Fibroblast of mammary gland (primary cell): ENCODE measurements around the gene ASB3.

Experiments
- DNase-seq: peaks from one replicate; pipeline ENCODE4 v3.0.0-alpha.2; 2010; ENCODE audit warnings: low read depth
- H3K4me3 ChIP-seq: 2 replicates; pipeline ENCODE4 v1.5.1; 2011; ENCODE audit warnings: low read depth, mild to moderate bottlenecking, low read length, moderate library complexity; ENCODE audit not compliant: control insufficient read depth
- TF ChIP-seq, protein P1 (sequence below): conservative IDR thresholded peaks from 2 replicates; pipeline ENCODE4 v1.5.1; 2011; ENCODE audit warnings: low read depth, low read length, inconsistent platforms; ENCODE audit not compliant: control insufficient read depth, insufficient read depth

The ASB3 gene

DNA sequence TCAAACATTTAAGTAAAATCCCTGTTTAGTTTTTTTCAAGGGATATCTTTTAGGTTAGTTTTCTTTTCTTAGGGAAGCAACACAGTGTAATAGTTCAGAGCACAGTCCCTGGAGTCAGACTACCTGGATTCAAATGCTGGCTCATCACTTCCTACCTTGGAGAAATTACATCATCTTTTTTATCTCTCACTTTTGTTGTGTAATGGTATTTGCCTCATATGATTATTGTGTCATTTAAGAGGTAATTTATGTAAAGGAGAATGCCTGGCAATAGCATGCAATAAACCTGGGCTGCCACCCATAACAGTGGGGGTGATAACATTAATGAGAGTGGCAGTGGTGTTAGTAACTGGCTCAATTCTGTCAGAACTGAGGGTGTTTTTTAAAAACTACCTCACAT lies 26.4 kb upstream of the ASB3 start:
- no peak overlapping the region for H3K4me3 ChIP-seq
- TF ChIP-seq, protein P1, sequence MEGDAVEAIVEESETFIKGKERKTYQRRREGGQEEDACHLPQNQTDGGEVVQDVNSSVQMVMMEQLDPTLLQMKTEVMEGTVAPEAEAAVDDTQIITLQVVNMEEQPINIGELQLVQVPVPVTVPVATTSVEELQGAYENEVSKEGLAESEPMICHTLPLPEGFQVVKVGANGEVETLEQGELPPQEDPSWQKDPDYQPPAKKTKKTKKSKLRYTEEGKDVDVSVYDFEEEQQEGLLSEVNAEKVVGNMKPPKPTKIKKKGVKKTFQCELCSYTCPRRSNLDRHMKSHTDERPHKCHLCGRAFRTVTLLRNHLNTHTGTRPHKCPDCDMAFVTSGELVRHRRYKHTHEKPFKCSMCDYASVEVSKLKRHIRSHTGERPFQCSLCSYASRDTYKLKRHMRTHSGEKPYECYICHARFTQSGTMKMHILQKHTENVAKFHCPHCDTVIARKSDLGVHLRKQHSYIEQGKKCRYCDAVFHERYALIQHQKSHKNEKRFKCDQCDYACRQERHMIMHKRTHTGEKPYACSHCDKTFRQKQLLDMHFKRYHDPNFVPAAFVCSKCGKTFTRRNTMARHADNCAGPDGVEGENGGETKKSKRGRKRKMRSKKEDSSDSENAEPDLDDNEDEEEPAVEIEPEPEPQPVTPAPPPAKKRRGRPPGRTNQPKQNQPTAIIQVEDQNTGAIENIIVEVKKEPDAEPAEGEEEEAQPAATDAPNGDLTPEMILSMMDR: no peak
- DNase-seq: no peak

DNA sequence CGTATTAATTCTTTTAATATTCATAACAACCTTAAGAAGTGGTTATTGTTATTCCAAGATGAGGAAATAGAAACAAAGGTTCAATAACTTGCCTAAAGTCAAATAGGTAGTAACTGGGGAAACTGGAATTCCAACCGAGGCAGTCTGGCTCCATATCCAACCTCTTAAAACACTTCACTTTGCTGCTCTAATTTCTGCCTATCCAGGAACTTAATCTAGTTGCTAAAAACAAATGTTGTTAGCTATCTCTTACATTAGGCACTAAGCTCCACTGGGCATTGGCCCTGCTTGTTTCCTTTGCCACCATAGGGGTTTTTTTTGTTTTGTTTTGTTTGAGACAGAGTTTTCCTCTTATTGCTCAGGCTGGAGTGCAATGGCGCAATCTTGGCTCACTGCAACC lies 24.8 kb upstream of the ASB3 start:
- TF ChIP-seq, protein P1: no peak
- no peak overlapping the region for H3K4me3 ChIP-seq
- DNase-seq: no peak

DNA sequence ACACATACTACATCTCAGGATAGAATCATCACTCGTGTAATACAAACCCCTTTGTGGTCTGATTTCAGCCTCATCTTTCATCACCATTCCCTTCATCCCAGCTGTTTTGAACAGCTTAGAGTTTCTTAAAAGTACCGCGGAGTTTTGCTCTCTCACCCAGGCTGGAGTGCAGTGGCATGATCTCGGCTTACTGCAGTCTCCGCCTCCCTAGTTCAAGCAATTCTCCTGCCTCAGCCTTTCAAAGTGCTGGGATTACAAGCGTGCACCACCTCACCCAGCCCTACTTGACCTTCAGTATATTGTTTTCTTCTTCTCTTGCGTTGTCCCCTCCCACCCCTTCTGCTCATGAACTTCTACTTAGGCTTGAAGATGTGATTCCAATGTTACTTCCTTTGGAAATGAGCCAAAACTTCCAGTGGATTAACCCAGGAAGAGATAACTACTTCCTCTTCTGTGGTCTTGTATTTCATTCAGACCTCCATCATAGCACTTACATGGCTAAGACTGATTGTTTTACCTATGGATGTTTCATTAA lies 15.9 kb upstream of the ASB3 start:
- DNase-seq: no peak
- TF ChIP-seq, protein P1: no peak
- no peak overlapping the region for H3K4me3 ChIP-seq

DNA sequence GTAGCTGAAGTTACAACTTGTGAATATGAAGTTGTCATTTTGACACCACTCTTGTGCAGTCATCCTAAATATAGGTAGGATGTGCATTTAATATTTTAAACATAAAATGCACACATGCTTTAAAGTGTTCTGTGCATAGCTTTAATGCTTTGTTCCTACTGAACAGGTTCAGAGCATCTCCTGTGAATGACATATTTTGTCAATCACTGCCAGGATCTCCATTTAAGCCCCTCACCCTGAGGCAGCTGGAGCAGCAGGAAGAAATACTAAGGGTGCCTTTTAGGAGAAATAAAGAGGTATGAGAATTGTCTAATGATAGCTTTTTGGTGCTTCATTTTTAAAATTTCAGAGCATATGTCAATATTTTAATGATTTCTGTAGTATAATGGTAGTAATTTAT lies 14.8 kb upstream of the ASB3 start:
- no peak for DNase-seq
- H3K4me3 ChIP-seq: no peak overlapping the region
- TF ChIP-seq, protein P1: no peak

DNA sequence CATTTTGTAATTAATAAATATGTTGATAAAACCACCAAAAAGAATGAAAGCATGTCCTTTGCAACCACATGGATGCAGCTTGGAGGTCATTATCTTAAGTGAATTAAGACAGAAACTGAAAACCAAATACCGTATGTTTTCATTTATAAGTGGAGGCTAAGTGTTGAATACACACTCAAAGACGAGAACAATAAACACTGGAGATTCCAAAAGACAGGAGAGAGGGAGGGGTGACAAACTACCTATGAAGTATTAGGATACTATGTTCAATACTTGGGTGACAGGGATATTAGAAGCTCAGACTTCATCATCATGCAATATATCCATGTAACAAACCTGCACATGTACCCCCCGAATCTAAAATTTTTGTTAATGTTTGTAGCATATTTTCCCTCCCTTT lies 7.1 kb upstream of the ASB3 start:
- no peak overlapping the region for H3K4me3 ChIP-seq
- TF ChIP-seq, protein P1: no peak
- no peak for DNase-seq

DNA sequence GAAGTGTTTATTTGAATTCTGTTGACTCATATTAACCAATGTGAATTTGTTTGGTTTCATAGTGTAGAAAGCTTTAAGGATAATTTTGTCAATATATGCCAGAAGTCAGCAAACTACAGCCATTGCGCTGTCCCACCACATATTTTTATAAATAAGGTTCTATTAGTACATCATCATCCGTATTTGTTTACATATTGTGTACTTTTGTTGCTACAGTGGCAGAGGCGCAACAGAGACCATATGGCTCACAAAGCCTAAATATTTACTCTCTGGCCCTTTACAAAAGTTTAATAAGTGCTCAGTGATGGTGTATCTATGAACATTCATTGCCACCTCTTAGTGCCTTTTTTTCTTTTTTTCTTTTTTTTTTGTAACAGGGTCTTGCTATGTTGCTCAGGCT lies 6.5 kb upstream of the ASB3 start:
- no peak overlapping the region for H3K4me3 ChIP-seq
- no peak for DNase-seq
- TF ChIP-seq, protein P1: no peak
